GM12873 (cell line): ENCODE data around the gene SPTB.

Source experiments
- CTCF ChIP-seq: IDR thresholded peaks from 2 replicates; pipeline ENCODE4 v1.5.1; 2012; ENCODE audit warnings: low read depth, mild to moderate bottlenecking, moderate library complexity, low read length, control low read depth; ENCODE audit not compliant: insufficient read depth; ENCODE audit errors: missing control alignments

Gene SPTB

GRCh38 chr14:64848239-64848638, 31.5 kb downstream of the SPTB start:
- no peak for TF ChIP-seq CTCF

- no peak for TF ChIP-seq CTCF
Measured at GRCh38 chr14:64846319-64846718, 33.4 kb downstream of the SPTB start.

GRCh38 chr14:64845878-64846277, 33.8 kb downstream of the SPTB start:
- no peak for TF ChIP-seq CTCF

GRCh38 chr14:64844969-64845536, 34.7 kb downstream of the SPTB start:
- TF ChIP-seq CTCF: no peak

GRCh38 chr14:64844272-64844671, 35.4 kb downstream of the SPTB start:
- no peak for TF ChIP-seq CTCF

- no peak for TF ChIP-seq CTCF
Measured at GRCh38 chr14:64843548-64843947, 36.2 kb downstream of the SPTB start.

GRCh38 chr14:64841772-64842750, 37.6 kb downstream of the SPTB start:
- TF ChIP-seq CTCF: no peak
